T-helper 2 cell (primary cell): Measurements from ENCODE around the gene ANKFY1.
A peak's percentile ranks its signal among the peaks of the same experiment; 100 is the strongest.
"Not testable (repeated sequence)": the region's sequence is repeated elsewhere in the genome, so short reads cannot be mapped to it uniquely, and the experiment has no call there.

Source experiments
- DNase-seq, 5 experiments: peaks; one replicate each; pipeline versions ENCODE4 v3.0.0 to v3.0.0-alpha.2; 2012 to 2022

ANKFY1 gene

DNA sequence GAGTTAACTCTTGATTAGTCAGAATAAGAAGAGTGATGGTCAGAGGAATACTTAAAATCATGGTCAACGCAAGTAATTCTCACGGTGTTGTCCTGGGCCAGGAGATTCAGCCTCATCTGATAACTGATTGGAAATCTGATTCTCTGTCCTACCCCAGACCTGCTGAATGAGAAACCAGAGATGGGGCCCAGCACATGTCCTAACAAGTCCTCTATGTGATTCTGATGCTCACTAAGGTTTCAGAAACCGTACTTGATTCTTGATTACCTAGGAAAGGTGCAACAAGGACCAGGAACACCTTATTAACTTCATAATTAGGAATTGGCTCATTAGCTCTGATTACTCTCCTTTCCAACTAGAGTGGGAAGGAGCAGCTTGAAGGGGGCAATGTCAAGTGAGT lies 44.5 kb downstream of the ANKFY1 start:
- DNase-seq = no peak

DNA sequence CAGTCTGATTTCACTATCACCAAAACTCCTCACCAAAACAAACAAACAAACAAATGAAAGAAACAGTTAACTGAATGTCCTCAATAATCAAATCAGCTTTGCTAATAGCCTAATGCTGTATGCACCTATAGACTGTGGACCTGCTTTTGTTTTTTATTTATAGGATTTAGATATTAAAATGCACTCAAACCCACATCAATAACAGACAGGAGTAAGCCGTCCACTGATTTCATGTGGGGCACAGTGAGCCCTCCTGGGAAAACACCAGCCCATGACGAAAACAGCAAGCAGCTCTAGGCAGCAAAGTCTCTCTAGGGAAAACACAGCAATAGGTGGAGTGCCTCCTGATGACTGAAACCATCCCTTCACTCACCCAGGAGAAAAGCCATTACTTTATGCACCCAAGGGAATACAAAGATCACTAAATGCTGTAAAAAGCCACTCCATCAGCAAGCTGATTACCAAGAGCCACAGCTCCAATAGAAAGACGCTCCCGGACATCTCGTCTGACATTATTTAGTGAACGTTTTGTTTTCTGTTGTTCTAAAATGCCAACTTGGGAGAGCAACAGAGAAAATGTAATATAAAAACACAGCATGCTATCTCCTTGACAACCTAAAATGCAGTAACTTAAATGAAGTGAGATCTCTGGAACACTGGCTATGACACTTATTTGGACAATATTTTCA lies 47.8 kb downstream of the ANKFY1 start:
- no peak for DNase-seq

DNA sequence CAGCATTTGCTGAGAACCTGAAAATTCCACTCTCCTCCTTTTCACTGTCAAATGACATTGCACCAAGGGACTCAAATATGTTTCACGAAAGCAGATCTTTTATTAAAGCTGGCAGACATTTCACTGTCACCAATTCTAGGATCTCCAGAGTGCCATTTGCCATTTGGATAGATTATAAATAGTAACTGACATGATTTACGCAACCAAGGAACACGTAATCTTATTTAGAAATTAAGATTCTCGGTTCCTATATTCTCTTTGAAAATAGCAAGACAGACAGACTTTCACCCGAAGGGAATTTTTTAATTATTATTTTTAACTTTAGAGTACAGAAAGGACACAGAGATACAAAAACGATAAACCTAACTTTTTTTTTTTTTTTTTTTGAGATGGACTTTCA lies 49.6 kb downstream of the ANKFY1 start:
- no peak for DNase-seq

DNA sequence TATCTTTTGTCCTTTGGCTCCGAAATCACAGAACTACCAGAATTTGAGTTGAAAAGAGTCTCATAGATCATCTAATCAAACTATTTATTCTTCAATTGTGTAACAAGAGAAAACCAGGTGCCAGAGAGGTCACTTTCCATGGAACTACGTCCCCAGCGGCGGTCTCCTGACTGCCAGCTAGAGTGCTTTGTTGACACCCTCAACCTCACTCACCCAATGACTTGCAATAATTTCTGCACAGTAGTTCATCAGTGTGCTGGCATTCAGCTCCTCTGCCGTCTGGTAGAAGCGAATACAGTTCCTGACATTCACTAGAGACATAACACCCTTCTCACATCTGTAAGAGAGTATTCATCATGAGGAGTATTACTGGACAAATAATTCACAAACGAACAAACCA lies 54.2 kb downstream of the ANKFY1 start:
- no peak for DNase-seq

DNA sequence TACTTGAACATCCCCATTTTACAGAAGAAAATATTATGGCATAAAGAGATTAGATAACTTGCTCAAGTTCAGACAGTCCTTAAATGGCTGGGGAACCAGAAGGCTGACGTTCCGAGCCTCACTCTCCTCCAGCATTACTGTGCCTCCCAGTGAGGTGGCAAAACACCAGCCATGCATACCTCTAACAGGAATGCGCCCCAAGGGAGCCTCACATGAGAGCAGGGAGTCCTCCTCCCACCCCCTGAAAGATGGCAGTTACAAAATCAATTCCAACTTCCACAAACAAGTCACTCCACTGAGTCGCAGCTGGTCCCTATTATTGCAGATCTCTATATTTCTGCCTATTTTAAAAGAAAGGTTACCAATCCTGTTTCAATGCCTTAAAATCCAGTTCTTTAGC lies 55.5 kb downstream of the ANKFY1 start:
- DNase-seq = no peak

DNA sequence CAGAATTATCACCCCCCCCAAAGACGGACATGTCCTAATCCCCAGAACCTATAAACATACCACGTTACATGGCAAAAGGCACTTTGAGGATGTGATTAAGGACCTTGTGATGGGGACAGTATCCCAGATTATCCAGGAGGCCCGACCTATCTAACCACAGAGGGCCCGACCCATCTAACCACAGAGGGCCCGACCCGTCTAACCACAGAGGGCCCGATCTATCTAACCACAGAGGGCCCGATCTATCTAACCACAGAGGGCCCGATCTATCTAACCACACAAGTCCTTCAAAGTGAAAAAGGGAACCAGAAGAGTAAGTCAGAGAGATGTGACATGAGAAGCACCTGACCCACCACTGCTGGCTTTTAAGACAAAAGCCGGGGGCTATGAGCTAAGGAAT lies 56.8 kb downstream of the ANKFY1 start:
- no peak for DNase-seq

DNA sequence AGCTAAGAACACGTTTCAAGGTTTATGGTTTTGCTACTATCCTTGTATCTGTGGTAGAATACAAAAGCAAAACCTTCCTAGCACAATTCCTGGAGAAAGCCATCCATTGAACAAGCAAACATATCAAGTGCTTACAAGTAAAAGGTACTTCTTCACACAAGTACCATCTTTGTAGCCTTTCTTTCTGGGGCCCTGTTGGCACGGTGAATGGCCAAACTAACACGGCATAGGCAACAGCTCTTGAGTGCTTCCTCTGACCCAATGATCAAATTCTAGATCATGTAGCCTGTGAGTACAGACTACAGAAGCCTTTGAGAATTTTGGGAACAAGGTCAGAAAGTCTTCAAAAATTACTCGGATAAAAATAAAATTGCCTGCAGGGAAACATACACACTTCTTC lies 57.9 kb downstream of the ANKFY1 start:
- DNase-seq = no peak

DNA sequence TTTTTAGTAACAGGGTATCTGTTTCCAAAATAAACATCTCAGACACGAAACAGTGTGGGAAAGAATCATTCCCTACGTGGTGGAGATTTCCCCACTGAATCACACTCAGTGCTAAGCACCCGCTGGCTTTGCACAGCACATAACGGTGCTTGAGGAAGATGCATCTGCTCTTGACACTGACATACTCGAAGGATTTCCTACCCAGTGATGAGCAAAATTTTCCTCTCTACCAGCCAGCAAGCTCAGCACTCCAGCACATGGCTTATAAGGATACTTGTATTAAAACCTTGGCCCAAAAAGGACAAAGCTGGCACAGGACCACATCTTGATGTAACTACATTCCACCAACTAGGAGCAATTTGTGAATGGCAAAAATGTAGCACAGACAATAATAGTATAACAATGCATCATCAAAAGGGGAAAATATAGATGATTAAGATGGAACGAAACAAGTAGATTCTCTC lies 59.0 kb downstream of the ANKFY1 start:
- DNase-seq = no peak

DNA sequence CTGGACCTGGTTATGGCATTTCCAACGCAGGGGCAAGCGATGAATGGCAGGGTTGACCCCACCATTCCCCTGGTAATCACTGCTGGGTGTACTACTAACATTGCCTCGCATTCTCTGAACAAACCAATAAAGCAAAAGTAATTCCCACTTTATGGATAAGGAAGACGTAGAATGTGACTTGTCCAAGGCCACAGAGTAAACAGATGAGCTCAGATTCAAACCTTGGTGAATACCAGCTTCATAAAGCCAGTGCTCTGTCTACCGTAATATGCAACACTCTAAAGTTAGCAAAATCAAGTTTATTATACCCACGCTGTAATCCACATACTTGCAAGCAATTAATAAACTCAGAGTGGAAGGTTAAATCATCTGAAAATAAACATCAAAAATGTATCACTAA lies 59.6 kb downstream of the ANKFY1 start:
- no peak for DNase-seq

DNA sequence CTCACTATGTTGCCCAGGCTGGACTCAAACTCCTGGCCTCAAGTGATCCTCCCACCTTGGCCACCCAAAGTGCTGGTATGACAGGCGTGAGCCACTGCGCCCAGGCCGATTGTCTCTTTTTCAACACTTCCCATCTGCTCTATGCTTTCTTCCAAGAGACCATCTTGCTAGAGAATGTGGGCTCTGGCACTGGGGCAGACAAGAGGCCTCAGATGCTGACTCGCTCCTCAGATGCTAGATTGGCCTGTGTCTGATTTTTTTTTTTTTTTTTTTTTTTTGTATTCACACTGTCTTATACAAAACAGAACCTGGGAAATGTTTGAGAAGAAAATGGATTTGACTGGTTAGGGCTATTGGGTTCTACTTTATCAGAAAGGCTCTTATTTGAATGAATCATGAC lies 62.6 kb downstream of the ANKFY1 start:
- no peak for DNase-seq

DNA sequence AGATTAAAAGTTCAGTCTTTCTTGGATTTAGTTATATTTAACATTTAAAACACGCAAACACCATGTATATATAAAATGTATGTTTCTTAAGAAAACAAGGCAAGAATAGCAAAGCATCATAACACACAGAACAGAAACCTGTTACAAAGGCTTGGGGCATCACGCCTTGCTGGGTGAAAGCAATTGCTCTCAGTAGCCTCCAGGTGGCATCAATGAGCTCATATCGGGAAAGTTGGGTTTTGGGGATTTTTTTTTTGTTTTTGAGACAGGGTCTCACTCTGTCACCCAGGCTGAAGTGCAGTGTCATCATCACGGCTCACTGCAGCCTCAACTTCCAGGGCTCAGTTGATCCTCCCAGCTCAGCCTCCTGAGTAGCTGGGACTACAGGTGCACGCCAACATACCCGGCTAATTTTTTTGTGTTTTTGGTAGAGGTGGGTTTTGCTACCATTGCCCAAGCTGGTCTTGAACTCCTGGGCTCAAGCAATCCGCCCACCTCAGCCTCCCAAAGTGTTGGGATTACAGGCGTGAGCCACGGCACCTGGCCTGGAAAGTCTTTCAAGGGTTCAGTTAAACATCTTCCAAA lies 63.9 kb downstream of the ANKFY1 start:
- DNase-seq = peak in 2 of 5 experiments; percentile 10 to 61

DNA sequence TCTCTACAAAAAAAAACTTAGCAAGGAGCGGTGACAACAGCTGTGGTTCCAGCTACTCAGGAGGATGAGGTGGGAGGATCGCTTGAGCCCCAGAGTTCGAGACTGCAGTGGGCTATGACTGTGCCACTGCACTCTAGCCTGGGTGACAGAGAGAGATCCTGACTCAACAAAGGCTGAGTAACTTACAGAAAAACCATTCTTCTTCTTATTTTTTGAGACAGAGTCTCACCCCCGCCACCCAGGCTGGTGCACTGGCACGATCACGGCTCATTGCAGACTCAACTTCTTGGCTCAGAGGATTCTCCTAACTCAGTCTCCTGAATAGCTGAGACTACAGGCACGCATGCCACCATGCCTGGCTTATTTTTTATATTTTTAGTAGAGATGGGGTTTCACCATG lies 64.8 kb downstream of the ANKFY1 start:
- no peak for DNase-seq

DNA sequence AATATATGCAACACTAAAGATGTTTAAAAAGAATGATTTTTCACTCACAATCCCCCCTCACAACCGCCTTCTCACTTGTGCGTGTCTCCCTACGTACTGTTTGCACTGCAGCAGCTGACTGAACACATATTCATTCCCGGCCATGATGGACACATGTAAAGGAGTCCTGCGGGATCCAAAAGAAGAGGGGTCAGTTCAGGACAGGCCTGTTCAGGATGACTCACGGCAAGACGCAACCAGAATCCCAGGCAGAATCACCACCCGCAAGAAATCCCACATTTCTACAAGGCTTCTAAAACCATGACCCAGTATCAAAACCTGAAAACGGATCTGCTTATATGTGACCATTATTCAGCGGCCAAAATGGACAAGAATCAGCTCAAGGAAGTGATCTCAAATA lies 68.5 kb downstream of the ANKFY1 start:
- no peak for DNase-seq

DNA sequence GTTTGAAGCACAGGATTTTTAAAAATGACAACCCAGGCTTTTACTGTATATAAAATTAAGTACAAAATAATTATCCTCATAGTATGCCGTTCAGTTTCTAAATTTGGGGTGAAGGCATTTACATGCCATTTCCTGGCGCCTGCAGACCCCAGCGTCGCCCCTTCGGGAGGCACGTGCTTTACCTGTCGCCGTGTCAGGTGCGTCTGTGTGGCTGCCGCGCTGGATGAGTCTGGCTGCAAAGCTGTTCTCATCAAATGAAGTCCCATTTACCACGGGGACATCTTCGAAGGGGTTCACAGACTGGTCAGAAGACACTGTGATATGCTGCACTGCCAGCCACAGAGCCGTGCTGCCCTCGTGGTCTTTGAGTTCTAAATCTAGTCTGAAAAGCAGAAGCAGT lies 69.0 kb downstream of the ANKFY1 start:
- no peak for DNase-seq

DNA sequence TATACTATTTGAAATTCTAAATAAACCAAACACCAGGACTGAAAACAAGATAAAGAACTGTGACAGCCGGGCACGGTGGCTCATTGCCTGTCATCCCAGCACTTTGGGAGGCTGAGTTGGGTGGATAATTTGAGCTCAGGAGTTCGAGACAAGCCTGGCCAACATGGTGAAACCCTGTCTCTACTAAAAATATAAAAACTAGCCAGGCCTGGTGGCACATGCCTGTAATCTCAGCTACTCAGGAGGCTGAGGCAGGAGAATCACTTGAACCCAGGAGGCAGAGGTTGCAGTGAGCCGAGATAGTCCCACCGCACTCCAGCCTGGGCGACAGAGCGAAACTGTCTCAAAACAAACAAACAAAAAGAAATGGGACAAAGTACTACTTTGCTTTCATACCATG lies 73.0 kb downstream of the ANKFY1 start:
- DNase-seq = not testable (repeated sequence)

DNA sequence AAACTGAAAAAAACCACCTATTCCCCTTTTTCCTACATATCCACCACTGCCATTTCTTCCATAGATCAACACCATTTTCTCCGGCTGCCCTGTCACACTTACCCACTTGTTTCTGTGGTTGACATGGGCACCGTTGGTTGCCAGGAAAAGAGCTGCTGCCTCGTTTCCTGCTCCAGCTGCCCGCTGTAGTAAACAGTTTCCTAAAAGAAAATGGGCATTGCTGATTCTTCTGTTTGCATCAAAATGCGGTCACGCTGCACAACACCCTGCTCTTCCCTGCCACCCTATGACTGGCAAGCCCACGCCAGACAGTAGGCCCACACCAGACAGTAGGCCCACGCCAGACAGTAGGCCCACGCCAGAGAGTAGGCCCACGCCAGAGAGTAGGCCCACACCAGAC lies 74.5 kb downstream of the ANKFY1 start:
- DNase-seq = peak in 1 of 5 experiments; percentile 62

DNA sequence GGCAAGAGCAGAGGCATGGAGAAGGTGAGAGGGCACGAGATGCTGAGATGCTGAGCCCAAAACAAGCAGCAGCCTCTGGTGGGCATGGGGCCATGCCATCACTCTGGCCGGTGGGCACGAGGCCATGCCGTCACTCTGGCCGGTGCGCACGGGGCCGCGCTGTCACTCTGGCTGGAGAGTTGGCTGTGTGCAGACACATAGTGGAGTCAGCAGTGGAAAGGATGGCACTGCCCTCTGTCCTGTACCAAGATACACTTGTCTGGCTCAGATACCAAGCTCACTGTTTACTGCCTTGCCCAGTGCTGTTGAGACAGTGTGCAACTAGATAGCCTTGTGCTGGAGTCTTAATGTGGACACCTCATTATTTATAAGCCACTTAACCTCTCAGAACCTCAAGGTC lies 75.7 kb downstream of the ANKFY1 start:
- no peak for DNase-seq

DNA sequence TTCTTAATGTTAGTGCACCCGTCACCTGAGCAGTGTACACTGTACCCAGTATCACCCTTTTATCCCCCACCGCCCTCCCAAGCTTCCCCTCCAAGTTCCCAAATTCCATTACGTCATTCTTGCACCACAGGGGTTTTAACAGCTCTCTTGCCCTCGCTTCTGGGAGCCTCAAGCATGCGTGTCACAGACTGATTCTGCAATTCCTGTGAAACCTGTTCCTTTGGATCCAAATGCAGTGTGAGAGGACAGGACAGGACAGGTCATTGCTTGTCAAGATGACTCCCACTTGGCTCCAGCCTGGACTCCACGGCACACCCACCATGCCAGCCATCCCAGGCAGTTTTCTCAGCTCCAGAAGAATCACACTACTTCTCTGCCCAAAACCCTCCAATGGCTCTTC lies 76.7 kb downstream of the ANKFY1 start:
- no peak for DNase-seq

DNA sequence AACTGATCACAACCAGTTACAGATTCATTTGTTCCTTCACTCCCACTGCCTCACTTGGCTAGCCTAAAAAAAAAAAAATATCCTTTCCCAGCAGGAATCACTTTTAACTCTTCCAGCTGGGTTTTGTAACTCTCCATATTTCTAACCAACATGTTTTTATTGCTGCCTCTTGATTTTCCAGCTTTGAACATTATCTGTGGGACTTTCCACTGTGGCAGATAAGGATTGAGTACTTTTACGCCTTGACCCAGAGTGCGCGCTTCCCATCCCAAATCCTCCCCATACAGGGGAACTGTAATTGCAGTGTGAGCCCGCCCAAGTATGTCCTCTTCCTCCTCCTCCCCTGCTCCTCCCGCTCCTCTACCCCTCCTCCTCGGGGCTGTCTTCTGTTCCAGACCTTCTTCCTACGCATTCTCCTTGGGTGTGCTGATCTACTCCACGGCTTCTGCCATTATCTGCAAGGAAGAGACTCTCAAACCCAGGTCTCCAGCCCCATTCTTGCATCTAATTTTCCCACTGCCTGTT lies 77.4 kb downstream of the ANKFY1 start:
- DNase-seq = no peak

DNA sequence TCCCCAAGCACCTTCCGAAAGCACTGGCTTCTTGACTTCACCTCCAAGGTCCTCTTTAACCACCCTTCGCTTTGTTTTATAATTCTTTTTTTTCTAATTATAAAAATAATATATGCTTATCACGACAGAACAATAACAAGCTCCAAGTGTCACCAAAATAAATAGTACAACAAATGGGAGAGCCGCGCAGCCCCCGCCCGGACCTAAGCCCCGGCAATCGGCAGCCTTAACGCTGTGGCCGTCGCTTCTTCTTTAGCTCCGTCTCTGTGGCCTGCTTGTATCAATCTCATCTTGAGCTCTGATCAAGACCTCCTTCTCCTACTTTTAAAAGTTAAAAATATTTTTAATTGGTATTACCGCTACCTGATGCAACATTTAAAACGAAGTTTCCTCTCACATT lies 78.1 kb downstream of the ANKFY1 start:
- DNase-seq = no peak

DNA sequence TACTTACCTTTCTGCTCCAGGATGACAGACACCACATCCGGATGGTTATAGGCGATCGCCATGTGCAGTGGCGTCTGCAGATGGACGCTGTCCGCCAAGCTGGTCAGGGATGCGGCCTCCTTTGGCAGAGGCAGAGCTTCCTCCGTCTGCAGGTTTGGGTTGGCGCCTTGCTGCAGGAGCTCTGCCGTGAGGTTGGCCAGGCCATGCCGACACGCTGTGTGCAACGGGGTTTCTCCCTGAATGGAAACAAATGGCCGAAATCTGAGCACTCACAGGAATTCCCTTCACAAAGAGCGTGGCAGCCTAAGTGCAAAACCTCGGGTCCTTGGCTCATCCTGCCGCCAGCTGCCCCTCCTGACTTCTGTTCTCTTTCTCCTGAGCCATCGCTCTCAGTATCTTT lies 79.0 kb downstream of the ANKFY1 start:
- no peak for DNase-seq

DNA sequence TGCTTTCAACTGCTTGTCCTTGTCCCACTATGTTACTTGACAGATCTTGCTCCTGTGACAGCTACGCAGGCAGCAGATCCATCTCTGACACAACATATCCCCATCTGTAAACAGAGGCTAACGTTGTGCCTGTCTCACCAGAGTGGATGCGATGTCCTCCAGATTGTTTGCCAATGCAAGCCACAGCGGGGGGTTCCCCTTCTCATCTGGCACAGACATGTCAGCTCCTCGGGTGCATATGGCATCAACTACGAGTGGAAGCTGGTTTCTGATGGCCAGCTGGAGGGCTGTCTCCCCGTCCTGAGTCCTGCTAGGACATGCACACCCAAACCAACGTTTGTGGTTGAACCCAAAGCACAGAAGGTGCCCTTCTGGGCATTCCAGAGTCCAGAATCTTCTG lies 81.7 kb downstream of the ANKFY1 start:
- no peak for DNase-seq

DNA sequence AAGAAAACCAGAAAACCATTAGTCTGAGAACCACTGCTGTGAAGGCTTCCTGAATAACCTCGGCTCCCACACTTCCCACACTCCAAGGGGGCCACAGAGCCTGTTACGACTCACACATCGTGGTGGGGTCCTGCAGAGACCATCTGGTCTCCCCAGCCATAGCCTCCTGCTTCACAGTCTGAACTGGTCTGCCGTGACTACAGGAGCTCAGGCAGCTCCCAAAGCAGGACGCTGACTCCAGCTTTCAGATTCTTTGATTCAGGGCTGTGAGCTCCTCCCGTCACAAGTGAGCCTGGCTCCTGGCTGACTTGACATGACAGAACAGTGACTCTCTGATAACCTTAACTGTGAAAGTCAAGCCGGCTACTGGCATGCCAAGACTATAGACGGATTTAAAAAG lies 83.0 kb downstream of the ANKFY1 start:
- DNase-seq = no peak

DNA sequence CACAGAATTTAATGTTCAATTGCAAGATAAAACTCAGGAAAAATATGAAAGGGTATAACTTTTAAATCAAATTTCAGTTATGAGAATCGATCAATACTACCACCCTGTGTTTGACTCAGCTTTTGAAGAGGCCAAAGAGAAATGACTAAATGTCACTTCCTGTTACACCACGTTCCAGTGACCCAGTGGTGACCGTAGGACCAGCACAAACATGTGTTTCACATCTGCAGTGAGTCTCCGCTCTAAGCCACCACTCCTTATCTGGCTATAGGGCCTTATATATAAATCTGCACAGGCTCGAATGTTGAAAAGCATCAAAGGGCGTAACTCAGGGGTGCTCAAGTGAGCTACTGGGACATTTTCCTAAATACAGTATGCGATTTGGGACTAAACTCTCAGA lies 84.7 kb downstream of the ANKFY1 start:
- DNase-seq = no peak

DNA sequence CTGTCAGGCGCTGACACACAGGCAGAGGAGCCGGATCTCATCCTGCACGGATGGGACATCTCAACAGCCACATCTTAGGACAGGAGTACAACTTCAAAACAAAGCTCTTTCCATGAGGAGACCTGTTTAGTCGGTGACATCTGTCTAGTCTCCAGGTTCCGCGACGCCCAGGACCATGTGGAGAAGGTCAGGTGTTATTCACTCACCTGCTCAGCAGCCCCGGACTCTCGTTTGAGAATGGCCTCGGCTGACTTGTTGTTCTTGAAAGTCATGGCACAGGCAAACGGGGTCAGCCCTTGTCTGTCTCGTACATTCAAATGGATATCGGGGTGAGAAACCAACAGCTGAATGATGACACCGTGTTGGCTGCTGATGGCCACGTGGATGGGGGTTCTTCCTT lies 85.1 kb downstream of the ANKFY1 start:
- no peak for DNase-seq
